ENCODE data around the gene CYP19A1.

The CYP19A1 gene

GRCh38 chr15:51280838-51281237 lies 57.6 kb downstream of the CYP19A1 start:
- H3K27ac Mint-ChIP-seq = no peak overlapping the region
- H3K4me1 Mint-ChIP-seq = peaks cover 27% of the 10 kb centered on the region
- H3K36me3 Mint-ChIP-seq (ENCODE audit: low read depth) = no peaks in the 10 kb centered on the region
- peaks cover 5% of the 10 kb centered on the region for H3K9me3 Mint-ChIP-seq
- TF ChIP-seq, protein P1, sequence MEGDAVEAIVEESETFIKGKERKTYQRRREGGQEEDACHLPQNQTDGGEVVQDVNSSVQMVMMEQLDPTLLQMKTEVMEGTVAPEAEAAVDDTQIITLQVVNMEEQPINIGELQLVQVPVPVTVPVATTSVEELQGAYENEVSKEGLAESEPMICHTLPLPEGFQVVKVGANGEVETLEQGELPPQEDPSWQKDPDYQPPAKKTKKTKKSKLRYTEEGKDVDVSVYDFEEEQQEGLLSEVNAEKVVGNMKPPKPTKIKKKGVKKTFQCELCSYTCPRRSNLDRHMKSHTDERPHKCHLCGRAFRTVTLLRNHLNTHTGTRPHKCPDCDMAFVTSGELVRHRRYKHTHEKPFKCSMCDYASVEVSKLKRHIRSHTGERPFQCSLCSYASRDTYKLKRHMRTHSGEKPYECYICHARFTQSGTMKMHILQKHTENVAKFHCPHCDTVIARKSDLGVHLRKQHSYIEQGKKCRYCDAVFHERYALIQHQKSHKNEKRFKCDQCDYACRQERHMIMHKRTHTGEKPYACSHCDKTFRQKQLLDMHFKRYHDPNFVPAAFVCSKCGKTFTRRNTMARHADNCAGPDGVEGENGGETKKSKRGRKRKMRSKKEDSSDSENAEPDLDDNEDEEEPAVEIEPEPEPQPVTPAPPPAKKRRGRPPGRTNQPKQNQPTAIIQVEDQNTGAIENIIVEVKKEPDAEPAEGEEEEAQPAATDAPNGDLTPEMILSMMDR (IDR thresholded peaks at IDR 0.05; ENCODE audit: unreplicated experiment in 3 of 3) = no peak
- no peak overlapping the region for H3K4me3 Mint-ChIP-seq
- peaks cover 13% of the 10 kb centered on the region for H3K27me3 Mint-ChIP-seq (ENCODE audit: low read depth)

GRCh38 chr15:51279391-51279790 lies 59.0 kb downstream of the CYP19A1 start:
- Mint-ChIP-seq H3K4me1 (peaks cover 18% of the 10 kb centered on the region), H3K36me3 (ENCODE audit: low read depth) (no peaks in the 10 kb centered on the region), H3K27me3 (ENCODE audit: low read depth) (peaks cover 19% of the 10 kb centered on the region), H3K4me3 (no peak overlapping the region), H3K27ac (no peak overlapping the region), H3K9me3 (peaks cover 5% of the 10 kb centered on the region)
- TF ChIP-seq, protein P1 (IDR thresholded peaks at IDR 0.05; ENCODE audit: unreplicated experiment in 3 of 3) = no peak

DNA sequence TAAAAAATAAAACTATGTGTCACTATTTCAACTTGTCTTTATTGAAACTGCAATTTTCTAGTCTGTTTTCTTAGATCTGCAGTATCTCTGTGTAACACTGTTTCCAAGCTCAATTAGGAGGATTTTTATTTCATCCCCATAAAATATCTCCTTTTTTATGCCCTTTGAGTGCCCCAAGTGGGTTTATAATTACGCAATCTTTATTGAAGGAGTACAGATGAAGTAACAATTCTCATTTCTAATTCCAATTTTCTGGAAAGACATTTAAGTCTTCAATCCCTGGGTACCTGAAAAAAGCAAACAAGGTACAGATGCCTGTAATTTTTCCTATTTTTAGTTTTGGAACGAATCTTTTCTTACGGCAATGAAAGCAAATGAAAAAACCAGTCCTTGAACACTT lies 61.3 kb downstream of the CYP19A1 start:
- Mint-ChIP-seq H3K9me3 (no peaks in the 10 kb centered on the region), H3K4me3 (no peak overlapping the region), H3K36me3 (ENCODE audit: low read depth) (no peaks in the 10 kb centered on the region), H3K4me1 (peaks cover 10% of the 10 kb centered on the region), H3K27ac (no peak overlapping the region), H3K27me3 (ENCODE audit: low read depth) (peaks cover 31% of the 10 kb centered on the region)
- TF ChIP-seq, protein P1 (IDR thresholded peaks at IDR 0.05; ENCODE audit: unreplicated experiment in 3 of 3) = no peak

DNA sequence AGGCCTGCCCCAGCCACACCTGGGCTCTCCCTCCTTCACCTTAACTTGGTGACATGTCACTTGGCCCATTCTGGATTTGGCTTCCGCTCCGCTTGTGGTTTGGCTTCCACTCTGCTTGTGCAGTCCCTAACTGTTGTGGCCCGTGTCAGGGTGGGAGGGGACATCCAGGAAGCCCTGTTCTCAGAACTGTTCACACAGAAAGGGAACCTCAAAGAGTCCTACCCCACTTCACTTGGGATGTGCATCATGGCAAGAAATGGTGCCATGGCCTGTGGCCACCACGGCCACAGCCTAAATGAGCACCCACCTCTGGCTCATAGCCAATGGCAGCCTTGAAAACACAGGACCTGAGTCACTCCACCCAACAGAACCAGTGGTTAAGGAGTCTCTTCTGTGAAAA lies 63.4 kb downstream of the CYP19A1 start:
- TF ChIP-seq, protein P1 (IDR thresholded peaks at IDR 0.05; ENCODE audit: unreplicated experiment in 3 of 3) = no peak

GRCh38 chr15:51270706-51271105 lies 67.7 kb downstream of the CYP19A1 start:
- H3K36me3 Mint-ChIP-seq (ENCODE audit: low read depth) = no peaks in the 10 kb centered on the region
- TF ChIP-seq, protein P1 (IDR thresholded peaks at IDR 0.05; ENCODE audit: unreplicated experiment in 3 of 3) = no peak
- no peak overlapping the region for H3K27ac Mint-ChIP-seq
- no peak overlapping the region for H3K4me3 Mint-ChIP-seq
- peaks cover 12% of the 10 kb centered on the region for H3K4me1 Mint-ChIP-seq
- H3K9me3 Mint-ChIP-seq = no peaks in the 10 kb centered on the region
- peaks cover 44% of the 10 kb centered on the region for H3K27me3 Mint-ChIP-seq (ENCODE audit: low read depth)

More for the DNA sequence above, 63.4 kb downstream of the CYP19A1 start:
- Mint-ChIP-seq H3K9me3 (no peaks in the 10 kb centered on the region), H3K4me3 (no peak overlapping the region), H3K36me3 (ENCODE audit: low read depth) (no peaks in the 10 kb centered on the region), H3K27ac (no peak overlapping the region), H3K27me3 (ENCODE audit: low read depth) (peaks cover 31% of the 10 kb centered on the region), H3K4me1 (no peaks in the 10 kb centered on the region)

DNA sequence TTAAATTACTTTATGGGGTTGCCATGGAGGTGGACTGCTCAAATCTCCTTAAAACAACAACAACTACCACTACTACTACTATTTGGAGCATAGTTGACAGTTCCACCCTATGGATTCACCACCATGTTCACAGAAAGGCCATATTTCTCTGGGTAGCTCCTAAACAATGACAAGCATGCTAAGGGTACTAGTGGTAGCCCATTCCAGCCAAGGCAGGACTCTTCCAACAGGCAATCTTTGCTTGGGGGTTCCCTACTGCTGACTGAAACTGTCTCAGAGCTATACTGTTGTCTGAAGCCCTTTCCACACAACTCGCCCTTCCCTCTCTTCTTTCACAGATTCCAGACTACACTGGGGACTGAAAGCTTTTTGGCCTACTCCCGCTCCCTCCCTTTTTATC lies 68.9 kb downstream of the CYP19A1 start:
- TF ChIP-seq, protein P1 (IDR thresholded peaks at IDR 0.05; ENCODE audit: unreplicated experiment in 3 of 3) = no peak
- H3K27ac Mint-ChIP-seq = no peak overlapping the region
- H3K27me3 Mint-ChIP-seq (ENCODE audit: low read depth) = peaks cover 40% of the 10 kb centered on the region
- peaks cover 12% of the 10 kb centered on the region for H3K4me1 Mint-ChIP-seq
- H3K4me3 Mint-ChIP-seq = no peak overlapping the region
- H3K36me3 Mint-ChIP-seq (ENCODE audit: low read depth) = no peaks in the 10 kb centered on the region
- H3K9me3 Mint-ChIP-seq = no peaks in the 10 kb centered on the region
